Measurements from ENCODE around the gene PRLR.
"Not testable (repeated sequence)": the region's sequence is repeated elsewhere in the genome, so short reads cannot be mapped to it uniquely, and the experiment has no call there.

PRLR gene

DNA sequence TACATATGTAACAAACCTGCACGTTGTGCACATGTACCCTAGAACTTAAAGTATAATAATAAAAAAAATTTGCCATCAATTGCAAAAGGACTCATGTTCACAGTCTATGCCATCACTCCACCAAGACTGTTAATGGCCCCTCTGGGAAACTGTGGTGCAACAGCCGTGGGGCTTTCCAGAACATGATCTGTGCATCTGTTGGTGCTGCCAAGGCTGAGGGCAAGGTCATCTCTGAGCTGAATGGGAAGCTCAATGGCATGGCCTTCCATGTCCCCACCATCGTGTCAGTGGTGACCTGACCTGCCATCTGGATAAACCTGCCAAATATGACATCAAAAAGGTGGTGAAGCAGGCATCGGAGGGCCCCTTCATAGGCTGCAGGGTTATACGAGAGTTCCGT is 149.2 kb downstream of the PRLR start:
- DNase-seq (ENCODE audit: low spot score) = no peak

DNA sequence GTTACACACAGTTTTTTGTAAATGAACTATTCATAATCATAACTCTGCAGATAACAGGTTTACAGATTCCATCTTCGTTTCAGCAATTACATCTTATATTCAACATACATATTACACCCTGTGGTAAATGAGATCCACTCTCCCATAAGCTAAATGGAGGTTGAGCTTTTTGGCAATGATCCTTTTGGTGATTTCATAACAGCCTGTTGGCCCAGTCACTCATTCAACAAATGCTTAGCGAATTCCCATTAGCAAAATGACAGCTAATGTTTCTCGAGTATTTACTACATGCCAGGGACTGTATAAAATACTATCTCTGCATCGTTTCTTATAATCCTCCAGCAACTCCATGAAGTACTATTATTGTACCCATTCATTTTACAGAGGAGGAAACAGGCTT is 157.1 kb downstream of the PRLR start:
- no peak for DNase-seq (ENCODE audit: low spot score)

DNA sequence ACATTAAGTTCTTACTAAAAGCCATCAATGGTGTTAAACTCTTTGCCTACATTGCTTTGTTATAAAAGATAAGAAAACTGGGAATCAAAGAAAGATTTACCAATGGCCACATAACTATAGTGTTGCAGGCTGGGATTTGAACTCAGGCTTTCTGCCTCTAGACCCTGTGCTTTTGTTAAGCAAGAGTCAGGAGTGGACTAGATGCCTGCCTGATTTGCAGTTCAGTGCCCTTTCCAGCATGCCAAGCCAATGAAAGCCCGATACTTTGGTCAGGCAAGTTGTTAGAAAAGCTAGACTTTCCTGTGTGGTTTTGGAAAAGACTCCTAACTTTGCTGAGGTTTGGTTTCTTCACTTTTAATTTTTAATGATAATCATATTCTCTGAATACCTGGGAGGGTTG is 161.1 kb downstream of the PRLR start:
- no peak for DNase-seq (ENCODE audit: low spot score)

DNA sequence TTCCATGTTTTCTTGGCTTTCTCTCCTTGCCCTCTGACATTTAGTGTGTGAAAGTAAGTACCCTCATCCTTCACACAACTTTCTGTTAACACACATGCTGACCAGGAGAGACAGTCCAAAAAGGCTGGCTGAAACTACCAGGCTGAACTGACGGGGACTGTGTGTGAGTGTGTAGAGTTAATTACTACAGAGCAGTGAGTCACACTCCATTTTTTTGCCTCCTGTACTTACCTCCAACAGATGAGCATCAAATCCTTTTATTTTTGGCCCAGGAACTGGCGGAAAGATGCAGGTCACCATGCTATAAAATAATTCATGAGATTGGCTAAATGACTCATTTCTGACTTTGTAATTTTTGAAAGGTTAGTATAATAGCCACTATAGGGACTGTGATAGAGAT is 162.3 kb downstream of the PRLR start:
- no peak for DNase-seq (ENCODE audit: low spot score)

DNA sequence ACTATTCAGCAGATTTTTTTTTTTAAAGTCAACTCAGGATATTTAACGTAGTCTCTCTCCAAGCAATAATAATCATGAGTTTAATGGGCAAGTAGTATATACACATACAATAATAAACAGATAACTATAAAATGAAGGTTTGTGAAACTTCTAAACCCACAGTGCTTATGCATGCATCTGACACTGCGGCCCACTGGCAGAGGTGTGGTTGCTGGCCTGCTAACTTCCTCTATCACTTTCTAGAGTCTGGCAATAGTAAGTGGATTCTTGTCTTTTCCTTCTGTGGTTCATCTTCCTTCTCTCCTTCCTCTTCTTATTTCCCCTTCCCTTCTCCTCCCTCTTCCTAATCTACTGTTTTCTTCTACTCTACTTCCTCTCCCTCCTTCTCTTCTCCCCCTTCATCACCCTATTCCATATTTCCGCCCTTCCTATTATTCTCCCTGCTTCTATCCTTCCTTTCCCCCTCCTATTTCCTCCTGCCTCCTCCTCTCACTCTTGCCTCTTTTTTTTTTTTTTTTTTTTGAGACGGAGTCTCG is 164.0 kb downstream of the PRLR start:
- DNase-seq (ENCODE audit: low spot score) = no peak

DNA sequence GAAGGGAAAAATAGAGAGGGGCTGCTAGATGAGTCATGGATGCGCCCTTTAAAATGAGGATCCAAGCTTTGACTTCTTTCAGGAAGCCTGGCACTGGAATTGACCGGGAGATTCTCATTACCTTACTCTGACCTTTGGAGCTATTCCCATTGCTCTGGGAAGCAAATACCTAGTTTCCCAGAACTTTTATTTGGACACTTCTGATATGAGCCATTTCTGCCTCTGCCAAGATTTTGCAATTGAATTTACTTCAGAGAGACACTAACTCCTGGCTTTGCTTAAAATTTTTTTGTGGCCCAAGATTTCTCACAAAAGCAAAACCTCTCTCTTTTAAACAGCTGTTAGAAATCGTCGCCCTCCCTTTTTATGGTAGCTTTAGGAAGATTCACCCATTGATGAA is 166.9 kb downstream of the PRLR start:
- no peak for DNase-seq (ENCODE audit: low spot score)

DNA sequence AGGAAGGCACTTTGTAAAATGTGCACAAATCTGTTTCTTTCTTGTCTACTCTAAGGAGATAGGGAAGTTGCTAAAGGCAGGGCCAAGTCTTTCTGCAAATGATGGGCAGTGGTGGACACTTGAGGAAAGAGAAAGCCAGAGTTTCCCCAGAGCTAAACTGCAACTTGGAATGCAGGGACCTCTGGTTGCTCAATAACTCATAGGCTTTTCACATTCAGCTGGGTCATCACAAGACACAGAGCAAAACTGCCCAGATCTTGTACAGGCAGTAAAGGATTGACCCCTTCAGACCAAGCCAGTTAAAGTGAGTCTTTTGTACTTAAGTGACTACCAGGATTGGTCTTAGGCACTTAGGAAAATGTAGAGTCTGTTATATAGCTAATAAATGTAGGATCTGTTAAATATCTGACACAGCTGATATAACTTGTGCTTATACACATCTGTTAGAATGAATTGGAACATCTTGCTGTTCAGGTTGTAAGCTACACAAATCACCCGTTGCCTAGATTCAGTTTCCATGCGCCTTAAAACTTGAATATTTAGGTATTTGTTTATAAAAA is 169.0 kb downstream of the PRLR start:
- DNase-seq (ENCODE audit: low spot score) = no peak

DNA sequence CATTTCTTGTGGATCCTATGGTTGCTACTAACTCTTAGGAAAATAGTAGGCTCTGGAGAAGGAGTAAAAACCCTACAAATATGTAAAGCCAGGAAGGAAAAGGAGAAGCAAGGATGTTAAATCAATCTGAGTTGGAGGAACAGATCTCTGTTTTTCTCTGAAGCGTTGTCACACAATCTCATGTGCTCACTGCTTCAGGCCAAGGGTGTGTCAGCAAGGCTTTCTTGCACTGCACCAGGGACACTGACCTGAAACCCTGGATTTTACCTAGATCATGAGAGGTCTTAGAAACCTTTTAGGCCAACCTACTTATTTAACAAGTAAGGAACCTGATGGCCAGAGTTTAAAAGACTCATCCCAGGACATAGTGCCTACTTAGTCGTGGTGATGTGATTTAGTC is 170.1 kb downstream of the PRLR start:
- no peak for DNase-seq (ENCODE audit: low spot score)

DNA sequence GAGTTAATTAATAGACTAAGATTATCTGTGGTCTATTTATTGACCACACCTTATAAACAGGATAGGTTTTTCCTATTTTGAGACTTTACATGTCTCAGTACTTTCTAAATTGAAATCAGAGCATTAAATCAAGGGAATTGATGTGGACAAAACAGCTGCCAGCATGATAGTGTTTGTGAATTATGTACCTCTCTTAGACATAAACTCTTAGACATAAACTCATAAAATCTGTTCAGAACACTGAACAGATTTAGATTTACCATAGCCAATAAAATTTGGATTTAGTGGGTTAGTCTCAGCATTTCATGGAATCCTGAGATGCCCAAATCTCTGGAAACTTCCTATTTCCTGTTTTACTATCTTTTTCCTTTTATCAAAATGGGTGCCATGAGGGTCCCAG is 171.0 kb downstream of the PRLR start:
- no peak for DNase-seq (ENCODE audit: low spot score)

DNA sequence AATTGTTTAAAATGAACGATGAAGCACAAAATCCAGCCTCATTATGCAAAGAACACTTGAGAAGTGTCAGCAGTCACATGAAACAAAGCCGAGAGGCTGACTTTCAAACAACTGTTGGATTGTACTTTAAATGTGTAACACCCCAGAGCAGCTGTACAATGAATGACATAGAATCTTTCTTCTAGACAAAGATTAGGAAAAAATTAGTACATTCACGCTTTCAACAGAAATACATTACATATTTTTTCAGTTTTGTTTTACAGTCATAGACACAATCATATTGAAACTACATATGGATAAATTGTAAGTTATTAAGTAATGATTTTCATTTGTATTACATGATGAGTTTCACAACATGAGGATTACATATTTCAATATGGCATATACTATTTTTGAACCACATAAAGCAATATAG is 171.9 kb downstream of the PRLR start:
- DNase-seq (ENCODE audit: low spot score) = no peak

DNA sequence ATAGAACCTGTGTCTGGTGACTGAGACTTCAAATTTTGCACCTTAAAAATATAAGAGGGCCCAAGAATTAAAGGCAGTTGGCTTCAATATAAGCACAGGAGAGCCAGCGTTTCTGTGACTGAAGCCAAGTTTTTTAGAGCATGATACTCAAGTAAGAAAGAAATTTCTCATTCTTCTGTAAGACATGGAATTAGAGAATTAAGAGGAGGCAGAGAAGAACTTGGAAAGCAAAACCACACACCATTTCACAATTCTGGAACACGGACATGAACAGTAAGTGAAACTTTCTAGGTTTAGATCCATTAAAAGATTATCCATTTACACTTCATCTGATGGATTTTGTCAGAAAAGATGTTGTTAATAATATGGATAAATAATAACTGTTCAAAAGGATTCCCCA is 173.6 kb downstream of the PRLR start:
- DNase-seq (ENCODE audit: low spot score) = no peak

DNA sequence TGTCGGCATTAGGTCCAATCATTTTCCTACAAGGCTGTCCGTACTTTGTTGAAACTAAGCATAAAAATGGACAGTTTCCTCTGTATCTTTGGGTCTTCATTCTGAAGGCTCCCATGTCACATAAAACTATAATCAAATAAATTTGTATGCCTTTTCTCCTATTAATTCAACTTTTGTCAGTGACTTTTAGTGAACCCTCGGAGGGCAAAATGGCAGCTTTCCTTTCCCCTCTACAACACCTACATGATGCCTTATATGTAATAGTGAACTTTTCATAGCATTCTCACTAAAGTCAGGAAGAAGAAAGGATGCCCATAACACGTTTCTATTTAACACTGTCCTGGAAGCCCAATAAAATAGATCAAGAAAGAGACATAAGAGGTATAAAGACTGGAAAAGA is 177.4 kb downstream of the PRLR start:
- no peak for DNase-seq (ENCODE audit: low spot score)

DNA sequence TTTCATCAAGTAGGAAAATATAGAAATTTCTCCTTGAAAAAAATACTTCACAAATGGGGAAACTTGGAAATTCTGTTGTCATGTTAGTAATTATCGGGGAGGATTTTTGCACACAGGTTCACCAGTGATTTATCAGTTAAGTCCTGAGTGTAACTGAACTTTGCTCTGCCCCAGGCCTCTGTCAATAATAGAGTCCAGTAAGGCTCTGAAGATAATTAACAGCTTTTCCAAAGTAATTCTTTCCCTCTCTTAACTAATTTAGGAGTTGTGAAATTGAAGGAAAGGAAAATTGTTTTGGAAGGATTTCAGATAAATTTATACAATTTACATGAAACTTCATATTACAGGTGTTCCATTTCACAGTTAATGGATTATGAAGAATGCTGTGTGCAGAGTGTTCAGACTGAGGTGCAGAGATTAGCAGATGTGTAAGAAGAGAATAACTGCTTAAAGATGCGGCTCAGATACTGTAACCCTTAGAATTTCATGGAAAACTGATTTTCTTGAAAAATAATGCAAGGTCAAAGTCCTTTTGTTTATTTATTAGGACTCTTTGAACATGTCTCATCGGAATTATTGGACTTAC is 179.7 kb downstream of the PRLR start:
- no peak for DNase-seq (ENCODE audit: low spot score)

DNA sequence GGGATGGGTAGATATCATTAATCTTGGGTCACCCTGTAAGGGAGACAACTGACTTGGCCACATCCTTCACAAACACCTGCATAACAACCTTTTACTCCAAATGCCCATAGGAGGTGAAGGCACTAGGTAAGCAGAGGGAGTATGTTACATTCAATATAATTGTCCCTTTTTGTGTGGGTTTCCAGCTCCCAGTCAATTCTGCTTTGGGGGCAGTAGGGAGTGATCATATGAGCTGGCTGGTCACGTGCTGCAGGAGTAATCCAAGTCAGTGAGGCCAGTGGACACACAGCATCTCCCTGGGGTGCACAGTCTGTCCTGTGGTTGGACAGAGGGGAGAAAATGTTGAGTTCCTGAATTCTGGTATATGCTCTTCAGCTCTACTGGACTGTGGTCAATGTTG is 181.4 kb downstream of the PRLR start:
- no peak for DNase-seq (ENCODE audit: low spot score)

DNA sequence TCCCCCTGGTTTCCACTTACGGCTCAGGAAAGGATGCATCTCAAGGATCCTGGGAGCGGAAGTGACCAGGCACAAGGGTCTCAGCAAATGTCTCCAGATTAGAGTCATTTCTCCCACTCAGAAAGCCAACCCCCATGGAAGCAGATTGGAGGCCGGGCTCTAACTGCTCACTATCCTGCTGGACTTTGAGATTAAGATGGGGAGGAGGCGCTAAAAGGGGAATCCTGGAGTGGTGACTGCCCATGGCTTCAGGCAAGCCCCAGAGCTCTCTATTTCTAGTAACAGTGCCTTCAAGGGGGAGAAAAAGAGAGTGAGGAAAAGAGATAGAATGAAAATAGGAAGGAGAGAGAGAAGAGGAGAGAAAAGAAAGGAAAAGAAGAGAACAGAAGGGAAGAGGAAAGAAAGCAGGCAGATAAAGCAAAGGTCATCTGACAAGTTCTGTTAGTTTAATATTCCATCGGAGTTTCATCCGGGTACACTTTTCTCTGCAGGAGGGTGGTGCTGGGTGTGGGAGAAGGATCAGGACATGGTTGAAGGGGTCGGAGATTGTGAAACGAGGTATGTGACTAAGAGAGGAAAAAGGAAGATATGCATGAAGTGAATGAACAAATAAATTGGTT is 182.4 kb downstream of the PRLR start, which contains the start of gene AGXT2:
Gene AGXT2, minus strand, starts transcription at position 165 of the 620 bp plus-strand sequence. Its CDS starts 57 bp downstream, at position 108.
- DNase-seq (ENCODE audit: low spot score) = no peak

DNA sequence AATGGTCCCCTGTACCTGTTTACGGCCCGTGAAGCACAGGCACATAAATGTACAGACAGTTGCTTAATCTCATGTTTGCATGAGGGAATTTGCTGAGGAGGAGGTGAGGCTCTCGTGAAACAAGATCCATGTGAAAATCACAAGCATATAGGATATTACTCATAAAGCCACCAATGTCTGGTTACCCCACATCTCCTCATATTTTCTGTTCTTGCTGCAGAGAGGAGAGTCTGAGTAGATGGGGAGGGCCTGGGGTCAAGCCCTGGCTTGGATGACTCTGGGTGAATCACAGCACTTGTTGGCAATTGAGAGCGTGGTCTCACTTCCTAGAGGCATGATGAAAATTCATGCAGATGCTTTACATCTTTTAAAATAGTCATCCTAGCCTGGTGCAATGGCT is 183.5 kb downstream of the PRLR start:
- no peak for DNase-seq (ENCODE audit: low spot score)

DNA sequence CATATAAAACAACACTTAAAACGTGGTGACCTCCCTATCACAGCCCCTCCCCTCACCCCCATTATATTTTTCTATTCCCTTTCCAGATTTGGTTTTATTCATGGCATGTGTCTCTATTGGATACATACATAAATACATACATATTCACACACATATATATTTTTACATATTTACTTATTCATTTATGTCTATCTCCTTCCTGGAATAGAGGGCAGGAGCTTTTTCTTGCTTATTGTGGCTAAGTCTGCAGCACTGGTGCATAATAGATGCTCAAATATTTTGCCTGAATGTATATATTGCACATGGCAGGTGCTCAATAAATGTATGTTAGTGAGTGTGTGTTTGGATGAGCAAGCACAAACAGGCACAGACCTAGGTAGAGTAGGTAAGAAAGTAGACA is 185.0 kb downstream of the PRLR start:
- no peak for DNase-seq (ENCODE audit: low spot score)

DNA sequence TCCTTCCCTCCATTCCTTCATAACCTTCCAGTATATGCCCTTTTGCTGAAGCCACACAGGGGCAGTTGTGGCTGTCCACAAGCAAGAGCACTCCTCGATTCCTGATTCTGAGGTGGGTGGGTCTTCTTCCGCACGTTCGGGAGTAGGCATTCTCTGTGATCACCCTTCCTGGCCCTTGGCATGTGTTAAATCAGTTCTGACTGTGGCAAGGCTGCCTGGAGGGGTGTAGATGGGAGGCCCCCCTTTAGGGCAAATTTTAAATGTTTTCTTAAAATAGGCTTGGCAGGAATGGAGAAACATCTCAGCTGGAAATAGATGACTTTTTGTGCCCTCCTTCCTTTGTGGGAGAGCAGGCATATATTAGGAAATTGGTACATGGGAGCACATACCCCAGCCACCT is 185.6 kb downstream of the PRLR start:
- no peak for DNase-seq (ENCODE audit: low spot score)

DNA sequence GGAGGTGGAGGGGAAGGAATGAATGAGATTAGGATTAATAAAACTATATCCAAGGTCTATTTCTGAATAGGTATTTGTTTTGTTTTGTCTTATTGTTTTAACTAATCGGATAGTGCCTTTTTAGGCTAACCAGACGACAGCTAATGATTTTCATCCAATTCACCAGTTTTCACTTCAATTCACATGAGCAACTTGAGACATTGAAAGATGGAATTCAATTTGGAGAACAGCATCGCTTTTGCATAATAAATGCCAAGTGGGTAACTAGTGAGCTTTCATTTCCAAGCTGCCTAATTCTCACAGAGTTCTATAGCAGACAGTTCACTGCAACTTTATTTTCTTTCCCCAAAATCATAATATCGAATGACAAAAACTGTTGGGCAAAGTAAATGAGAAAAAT is 187.5 kb downstream of the PRLR start:
- DNase-seq (ENCODE audit: low spot score) = no peak

DNA sequence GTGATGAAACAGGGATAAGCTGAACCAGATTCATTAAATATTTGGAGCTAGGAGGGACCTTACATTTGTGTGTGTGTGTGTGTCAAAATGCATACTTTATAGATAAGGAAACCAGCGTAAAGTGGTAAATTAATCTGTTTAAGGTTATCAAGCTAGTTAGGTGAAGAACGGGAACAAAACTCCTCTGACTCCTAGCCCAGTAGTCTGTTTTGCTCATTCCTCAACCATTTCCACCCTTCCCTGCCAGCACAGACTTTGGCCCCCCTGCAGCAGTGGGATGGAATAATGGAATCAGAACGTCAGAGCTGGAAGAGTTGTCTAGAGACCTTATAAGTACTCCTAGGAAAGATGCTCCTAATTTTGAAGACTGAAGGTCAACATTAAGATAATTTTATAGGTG is 189.0 kb downstream of the PRLR start:
- no peak for DNase-seq (ENCODE audit: low spot score)

DNA sequence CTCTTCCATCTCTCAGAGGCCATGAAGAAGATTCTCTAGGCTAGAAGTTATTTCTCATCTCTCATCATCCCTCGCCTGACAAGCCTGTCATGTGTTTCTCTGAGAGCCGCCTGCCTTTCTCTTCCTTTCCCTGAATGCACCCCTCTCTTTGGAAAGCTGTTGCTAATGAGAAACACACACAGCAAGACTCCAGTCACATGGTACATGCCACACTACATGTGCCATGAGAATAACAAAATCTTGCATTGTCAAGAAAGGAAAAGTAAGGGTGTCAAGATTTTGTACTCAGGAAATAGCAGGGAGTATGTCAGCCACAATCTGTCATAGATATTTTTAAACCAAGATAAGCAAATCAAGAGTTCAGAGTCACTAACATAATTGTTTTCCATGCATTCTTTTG is 191.4 kb downstream of the PRLR start:
- DNase-seq (ENCODE audit: low spot score) = no peak

DNA sequence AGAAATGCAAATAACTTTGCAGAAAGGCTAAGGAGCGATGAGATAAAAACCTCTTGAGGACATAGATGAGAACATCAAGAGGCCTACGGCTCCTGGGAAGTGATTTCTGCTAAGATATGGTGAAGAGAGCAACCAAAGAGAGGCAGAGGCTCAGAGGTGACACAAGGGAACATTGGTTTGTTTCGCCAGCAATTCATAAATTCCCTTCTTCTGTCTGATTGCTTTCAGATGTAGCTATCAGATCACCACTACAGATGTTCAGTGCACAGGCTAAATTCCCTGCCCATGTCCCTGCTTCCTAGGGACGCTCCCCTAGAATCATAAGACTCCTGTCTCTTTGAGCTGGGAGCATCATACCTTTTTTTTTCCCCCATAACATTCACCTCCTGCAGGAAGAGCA is 193.8 kb downstream of the PRLR start:
- no peak for DNase-seq (ENCODE audit: low spot score)

DNA sequence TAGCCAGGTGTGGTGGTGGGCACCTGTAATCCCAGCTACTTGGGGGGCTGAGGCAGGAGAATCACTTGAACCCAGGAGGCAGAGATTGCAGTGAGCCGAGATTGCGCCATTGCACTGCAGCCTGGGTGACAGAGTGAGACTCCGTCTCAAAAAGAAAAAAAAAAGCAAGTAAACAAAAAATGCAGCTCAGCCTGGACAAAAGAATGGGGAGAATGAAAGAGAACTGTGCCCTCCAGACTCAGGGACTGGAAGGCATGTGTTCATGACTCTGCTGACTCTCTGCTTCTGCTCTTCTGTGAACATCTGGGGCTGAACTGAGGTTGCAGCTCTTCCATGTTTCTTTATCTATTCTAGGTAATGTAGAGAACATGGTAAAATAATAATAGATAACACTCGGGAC is 194.4 kb downstream of the PRLR start:
- not testable (repeated sequence) for DNase-seq (ENCODE audit: low spot score)

DNA sequence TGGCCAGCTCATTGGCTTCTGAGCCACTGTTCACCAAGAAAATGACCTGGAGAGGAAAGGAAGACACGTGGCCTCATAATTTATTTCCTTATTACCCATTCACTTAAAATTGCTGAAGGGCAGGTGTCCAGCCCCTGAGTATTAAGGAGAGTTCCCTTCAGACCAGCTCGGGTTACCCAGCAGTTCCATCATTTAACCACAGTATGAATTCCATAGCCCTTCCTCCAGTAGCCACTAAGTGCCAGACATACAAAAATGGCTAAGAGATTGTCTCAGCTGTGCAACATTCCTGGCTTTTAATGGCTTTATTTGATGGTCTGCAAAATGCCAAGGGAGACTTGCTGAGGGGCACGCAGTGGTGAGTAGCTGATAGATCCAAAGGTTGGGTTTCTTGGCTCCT is 195.0 kb downstream of the PRLR start:
- no peak for DNase-seq (ENCODE audit: low spot score)

Data from hematopoietic multipotent progenitor cell treated with erythropoietin and hydrocortisone succinate and interleukin-3 and kit ligand, for 15 days (in vitro differentiated cells).